Stimulated activated CD8-positive, alpha-beta memory T cell treated with anti-CD3 and anti-CD28 coated beads, Interleukin-4, amount 100 ng/mL, for 24 hours (primary cell): ENCODE results near the gene SPDYC.
A peak's percentile ranks its signal among the peaks of the same experiment; 100 is the strongest.

Source experiments
- DNase-seq: peaks from one replicate; pipeline ENCODE4 v3.0.0-alpha.2; 2020; ENCODE audit warnings: low read depth

SPDYC gene, protein sequence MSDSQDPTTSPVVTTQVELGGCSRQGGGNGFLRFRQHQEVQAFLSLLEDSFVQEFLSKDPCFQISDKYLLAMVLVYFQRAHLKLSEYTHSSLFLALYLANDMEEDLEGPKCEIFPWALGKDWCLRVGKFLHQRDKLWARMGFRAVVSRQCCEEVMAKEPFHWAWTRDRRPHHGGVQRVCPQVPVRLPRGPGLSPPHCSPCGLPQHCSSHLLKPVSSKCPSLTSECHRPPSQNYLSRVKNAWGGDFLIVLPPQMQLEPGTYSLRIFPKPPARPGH

DNA sequence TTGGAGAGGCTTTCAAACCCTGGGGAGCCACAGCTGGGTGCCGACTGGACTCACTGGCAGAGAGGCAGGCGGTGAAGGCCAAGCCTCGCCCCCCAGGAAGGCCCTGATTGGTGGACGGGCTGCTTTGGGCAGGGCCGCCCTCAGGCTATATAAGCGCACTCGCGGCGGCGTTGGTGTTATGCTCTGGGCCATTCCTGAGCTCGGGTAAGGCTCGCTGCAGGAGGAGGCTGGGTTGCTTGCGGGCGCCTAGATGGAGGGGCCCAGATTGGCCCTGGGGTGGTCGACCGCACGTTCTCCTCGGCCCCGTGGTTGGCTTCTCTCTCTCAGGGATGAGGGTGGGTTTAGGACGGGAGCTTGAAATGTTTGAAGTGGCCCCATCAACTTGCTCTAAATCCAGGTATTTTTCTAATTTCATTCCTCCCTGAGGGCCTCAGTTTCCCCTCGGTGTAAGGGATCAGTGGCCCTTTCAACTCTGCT is at the start of gene SPDYC:
Gene SPDYC, plus strand, starts transcription at position 176 of the 477 bp plus-strand sequence. CDS start 1,125 bp downstream, outside the sequence.
- DNase-seq = no peak

- DNase-seq = no peak
These were observed 49.2 kb upstream of the SPDYC start for GRCh38 chr11:65120831-65121230.

GRCh38 chr11:65121447-65121864 is 48.6 kb upstream of the SPDYC start:
- DNase-seq = no peak

- DNase-seq = peak; percentile 99
These were observed 48.0 kb upstream of the SPDYC start, which contains the start of the genes FAU and MRPL49 for GRCh38 chr11:65121865-65122696. Gene FAU, minus strand, starts transcription at chr11:65122134. Its CDS starts 321 bp downstream, at chr11:65121813. Gene MRPL49, plus strand, starts transcription at chr11:65122321. Its CDS starts 26 bp downstream, at chr11:65122347.

DNA sequence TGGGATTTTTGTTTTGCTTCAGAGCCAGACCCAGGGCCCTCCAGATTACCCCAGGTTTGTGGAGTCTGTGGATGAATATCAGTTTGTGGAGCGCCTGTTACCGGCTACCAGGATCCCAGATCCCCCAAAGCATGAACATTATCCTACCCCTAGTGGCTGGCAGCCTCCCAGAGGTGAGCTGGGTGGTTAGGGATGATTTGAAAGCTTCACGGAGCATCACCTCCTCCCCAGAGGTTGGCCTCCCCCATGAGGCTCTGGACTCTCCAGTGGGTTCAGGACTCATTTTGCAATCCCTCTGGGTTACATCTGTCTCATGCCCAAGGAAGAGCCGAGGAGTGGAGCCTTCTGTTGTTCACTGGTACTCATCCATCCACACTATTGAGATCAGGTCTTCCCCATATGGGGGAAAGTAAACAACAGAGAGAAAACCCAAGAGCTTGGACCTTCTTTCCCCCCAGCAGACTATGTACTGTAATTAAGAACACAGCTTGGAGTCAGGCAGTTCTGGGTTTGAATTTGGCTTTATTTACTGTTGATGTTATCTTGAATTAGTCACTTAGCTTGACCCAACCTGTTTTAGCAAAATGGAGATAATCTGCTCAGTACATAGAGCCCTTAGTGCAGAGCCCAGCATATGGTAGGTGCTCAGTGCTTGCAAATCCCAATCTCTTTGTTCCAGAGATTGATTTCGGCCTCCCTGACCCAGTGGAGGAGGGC is 45.4 kb upstream of the SPDYC start:
- DNase-seq = no peak

DNA sequence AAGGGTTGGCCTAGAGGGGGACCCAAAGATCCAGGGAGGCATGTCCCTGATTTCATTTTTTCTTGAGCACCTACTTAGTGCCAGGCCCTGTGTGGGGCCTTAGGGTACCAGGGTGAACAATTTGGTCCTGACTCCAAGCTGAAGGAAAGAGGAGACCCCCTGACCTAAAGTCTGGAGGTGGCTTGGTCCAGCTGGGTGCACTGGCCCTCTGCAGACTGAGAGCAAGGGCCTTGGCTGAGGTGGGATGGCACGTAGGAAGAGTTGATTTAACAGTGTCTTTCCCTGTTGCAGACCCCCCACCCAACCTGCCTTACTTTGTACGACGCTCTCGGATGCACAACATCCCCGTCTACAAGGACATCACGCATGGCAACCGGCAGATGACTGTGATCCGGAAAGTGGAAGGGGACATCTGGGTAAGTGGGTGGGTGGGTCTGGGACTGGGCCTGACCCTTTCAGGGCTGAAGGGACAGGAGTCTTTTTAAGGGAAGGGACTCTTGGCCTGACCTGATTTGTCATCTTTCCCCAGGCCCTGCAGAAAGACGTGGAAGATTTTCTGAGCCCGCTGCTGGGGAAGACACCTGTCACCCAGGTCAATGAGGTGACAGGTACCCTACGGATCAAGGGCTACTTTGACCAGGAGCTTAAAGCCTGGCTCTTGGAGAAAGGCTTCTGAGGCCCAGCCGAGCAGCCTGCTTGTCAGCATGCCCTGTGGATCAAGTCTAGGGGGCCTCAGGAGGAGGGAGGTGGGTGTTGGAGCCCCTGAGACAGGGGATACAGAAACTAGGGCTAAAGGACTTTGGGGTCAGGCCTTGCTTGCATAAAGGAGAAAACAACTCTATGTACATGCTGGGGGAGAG is 44.6 kb upstream of the SPDYC start:
- DNase-seq = no peak

DNA sequence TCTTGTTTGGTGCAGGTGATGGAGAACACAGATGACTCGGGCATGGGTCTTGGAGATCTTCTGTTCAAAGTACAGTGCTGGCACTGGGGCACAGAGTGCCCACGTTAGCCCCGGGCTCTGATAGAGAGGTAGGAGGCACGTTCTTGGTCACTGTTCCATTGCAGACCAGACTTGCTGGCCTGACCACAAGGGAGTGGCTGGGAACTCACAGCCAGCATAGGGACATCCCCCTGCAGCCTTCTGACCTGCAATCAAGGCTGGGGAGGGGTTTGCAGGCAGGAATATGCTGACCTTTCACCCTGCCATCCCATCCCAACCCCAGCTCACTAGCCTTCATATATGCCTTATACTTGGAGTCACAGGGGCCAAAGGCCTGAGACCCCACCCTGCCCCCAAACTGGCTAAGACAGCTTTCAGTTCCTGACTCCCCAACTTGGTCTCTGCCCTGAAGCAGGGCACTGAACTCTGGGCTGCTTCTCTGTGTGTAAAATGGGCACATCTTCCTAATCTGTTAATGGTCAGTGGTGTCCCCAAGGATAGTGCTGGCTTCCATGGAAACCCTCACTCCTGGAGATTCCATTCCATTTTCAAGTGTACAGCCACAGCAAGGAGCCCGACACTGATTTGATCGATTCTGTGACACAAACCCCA is 43.3 kb upstream of the SPDYC start:
- no peak for DNase-seq

GRCh38 chr11:65127473-65128181 is 42.4 kb upstream of the SPDYC start:
- no peak for DNase-seq

GRCh38 chr11:65128182-65129145 is 41.6 kb upstream of the SPDYC start:
- no peak for DNase-seq

DNA sequence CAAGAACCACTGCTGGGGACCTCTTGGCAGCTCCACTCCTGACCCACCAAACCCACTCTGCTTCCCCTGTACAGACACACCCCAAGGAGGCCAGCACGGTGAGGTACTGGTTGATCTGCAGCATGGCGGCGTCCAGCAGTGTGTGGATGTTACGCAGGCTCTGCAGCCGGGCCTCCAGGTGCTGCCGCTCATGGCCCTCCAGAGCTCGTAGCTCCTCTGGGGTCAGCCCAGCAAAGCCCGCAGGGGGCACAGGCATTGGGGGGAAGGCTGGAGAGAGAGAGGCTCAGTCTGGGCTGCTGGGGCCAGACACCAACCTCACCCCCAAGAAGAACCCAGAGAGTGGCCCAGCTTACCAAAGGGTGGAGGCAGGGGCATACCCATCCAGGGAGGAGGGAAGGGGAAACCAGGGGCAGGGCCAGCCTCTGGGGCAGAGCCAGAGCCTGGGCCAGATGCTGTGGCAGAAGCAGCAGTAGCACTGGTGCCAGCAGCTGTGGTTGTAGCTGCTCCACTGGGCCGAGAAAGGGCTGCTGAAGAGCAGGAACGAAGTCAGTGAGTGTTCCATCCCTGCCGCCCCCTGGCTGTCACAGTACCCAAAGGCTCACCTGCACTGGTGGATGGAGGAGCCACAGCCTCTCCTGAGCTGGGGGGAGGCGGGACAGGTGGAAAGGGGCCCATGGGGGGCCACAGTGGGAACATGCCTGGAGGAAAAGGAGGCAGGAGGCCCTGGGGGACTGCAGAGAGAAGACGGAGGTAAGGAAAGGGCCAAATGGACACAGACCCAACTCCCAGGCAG is 40.2 kb upstream of the SPDYC start:
- DNase-seq = no peak

GRCh38 chr11:65130631-65131416 is 39.2 kb upstream of the SPDYC start:
- DNase-seq = no peak

DNA sequence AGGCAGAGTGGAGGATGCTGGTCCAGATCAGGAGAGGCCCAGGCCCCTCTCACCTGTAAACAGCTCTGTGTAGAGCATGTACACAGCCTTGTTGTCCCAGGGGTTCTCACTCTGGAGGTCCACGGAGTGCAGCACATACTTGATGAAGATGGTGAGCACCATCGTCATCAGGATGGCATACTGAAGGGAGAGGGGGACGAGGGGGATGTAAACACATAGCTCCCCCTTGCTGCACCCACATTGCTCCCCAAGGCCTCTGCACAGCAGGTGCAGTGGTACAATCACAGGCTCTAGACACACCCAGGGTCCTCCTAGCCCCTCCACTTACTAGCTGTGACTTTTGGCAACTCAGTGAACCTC is 38.6 kb upstream of the SPDYC start:
- DNase-seq = no peak

DNA sequence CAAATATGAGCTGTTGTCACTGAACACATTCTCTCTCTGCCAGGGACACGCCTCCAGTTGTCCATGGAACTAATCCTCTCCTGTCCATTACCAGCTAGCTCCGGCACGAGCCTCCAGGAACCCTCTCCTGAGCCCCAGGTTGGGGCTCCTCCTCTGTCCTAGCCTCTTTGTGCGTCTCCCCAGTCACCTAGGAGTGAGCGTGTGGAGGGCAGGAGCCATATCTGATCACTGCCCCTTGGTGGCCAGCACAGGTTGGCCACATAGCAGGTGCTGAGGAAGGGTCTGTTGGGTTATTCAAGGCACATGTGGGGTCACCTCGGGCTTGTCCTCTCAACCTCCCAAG is 38.2 kb upstream of the SPDYC start:
- no peak for DNase-seq

- no peak for DNase-seq
These were observed 37.6 kb upstream of the SPDYC start for GRCh38 chr11:65132238-65132987.

GRCh38 chr11:65132988-65133700 is 36.9 kb upstream of the SPDYC start:
- no peak for DNase-seq

- no peak for DNase-seq
These were observed 36.3 kb upstream of the SPDYC start for GRCh38 chr11:65133724-65134123.
